T-helper 1 cell treated with Interleukin-12 subunit alpha and Interleukin-12 subunit beta and Interleukin-4 antibody, amounts not matched to agents 30 μg/mL and 1 μg/mL, for 36 hours (primary cell): ENCODE results near the gene RNF32.
"Not testable (repeated sequence)": the region's sequence is repeated elsewhere in the genome, so short reads cannot be mapped to it uniquely, and the experiment has no call there.

Experiments
- H3K27ac Mint-ChIP-seq: one replicate; pipeline ENCODE4 v1.8.0; 2021; ENCODE audit warnings: mild to moderate bottlenecking, mixed read lengths
- H3K27me3 Mint-ChIP-seq: one replicate; pipeline ENCODE4 v1.8.0; 2021; ENCODE audit warnings: low read depth, mixed read lengths
- H3K36me3 Mint-ChIP-seq: one replicate; pipeline ENCODE4 v1.8.0; 2021; ENCODE audit warnings: low read depth, mixed read lengths
- H3K4me1 Mint-ChIP-seq: one replicate; pipeline ENCODE4 v1.8.0; 2021; ENCODE audit warnings: low read depth, mixed read lengths
- H3K4me3 Mint-ChIP-seq: one replicate; pipeline ENCODE4 v1.8.0; 2021; ENCODE audit warnings: mild to moderate bottlenecking, moderate library complexity, mixed read lengths
- H3K9me3 Mint-ChIP-seq: one replicate; pipeline ENCODE4 v1.8.0; 2021; ENCODE audit warnings: mixed read lengths

The RNF32 gene

DNA sequence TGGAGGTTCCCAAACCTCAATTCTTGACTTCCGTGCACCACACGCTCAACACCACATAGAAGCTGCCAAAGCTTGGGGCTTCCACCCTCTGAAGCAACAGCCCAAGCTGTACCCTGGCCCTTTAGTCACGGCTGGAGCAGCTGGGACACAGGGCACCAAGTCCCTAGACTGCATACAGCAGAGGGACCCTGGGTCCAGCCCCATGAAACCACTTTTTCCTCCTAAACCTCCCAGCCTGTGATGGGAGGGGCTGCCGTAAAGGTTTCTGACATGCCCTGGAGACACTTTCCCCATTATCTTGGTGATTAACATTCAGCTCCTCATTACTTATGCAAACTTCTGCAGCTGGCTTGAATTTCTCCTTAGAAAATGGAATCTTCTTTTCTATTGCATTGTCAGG, 57.9 kb downstream of the RNF32 start:
- H3K36me3 Mint-ChIP-seq: peaks cover 38% of the 10 kb centered on the region
- H3K9me3 Mint-ChIP-seq: peaks cover 51% of the 10 kb centered on the region

DNA sequence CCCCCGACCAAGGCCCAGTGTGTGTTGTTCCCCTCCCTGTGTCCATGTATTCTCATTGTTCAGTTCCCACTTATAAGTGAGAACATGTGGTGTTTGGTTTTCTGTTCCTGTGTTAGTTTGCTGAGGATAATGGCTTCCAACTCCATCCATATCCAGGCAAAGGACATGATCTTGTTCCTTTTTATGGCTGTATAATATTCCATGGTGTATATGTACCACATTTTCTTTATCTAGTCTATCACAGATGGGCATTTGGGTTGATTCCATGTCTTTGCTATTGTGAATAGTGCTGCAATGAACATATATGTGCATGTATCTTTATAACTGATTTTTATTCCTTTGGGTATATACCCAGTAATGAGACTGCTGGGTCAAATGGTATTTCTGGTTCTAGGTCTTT, 61.2 kb downstream of the RNF32 start:
- H3K4me3 Mint-ChIP-seq, H3K27ac Mint-ChIP-seq, H3K4me1 Mint-ChIP-seq, H3K27me3 Mint-ChIP-seq: not testable (repeated sequence)
- Mint-ChIP-seq H3K36me3 (peaks cover 30% of the 10 kb centered on the region), H3K9me3 (peaks cover 39% of the 10 kb centered on the region)

More for the DNA sequence above, 57.9 kb downstream of the RNF32 start:
- not testable (repeated sequence) for H3K27ac Mint-ChIP-seq, H3K4me1 Mint-ChIP-seq, H3K27me3 Mint-ChIP-seq, H3K4me3 Mint-ChIP-seq

DNA sequence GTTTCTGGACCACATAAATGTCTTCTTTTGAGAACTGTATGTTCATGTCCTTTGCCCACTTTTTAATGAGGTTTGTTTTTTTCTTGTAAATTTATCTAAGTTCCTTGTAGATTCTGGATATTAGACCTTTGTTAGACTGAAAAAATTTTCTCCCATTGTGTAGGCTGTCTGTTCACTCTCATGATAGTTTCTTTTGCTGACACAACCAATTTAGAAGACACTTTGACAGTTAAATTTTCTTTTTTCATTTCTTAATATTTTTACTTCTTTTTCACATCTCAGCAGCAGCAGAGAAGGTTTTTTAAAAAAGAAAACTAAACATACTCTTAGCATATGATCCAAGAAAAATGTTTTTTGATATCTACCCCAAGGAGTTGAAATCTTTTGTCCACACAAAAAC, 61.8 kb downstream of the RNF32 start:
- no peak overlapping the region for H3K4me3 Mint-ChIP-seq
- H3K27me3 Mint-ChIP-seq: no peaks in the 10 kb centered on the region
- H3K36me3 Mint-ChIP-seq: peaks cover 27% of the 10 kb centered on the region
- H3K4me1 Mint-ChIP-seq: peaks cover 7% of the 10 kb centered on the region
- no peak overlapping the region for H3K27ac Mint-ChIP-seq
- H3K9me3 Mint-ChIP-seq: peaks cover 32% of the 10 kb centered on the region

DNA sequence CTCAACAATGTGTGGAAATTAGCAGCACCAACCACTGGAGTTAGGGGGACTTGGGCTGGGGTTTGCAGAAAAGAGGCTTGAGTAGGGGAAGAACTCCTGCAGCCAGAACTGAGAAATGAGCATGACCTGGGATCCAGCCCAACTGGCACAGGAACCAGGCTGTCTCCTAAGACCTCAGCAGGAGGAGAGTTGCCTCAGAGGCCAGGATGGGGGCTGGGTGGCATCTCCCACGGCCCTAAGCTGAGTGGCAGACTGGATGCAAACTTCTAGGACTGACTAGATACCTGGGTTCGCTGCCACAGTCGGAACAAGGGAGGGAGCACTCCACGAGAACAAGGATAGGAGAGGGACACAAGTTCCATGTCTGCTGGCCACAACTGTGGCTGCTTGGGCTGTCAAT, 62.6 kb downstream of the RNF32 start:
- Mint-ChIP-seq H3K36me3 (peaks cover 24% of the 10 kb centered on the region), H3K4me3 (no peak overlapping the region), H3K27ac (no peak overlapping the region), H3K4me1 (peaks cover 7% of the 10 kb centered on the region), H3K27me3 (no peaks in the 10 kb centered on the region), H3K9me3 (peaks cover 25% of the 10 kb centered on the region)

DNA sequence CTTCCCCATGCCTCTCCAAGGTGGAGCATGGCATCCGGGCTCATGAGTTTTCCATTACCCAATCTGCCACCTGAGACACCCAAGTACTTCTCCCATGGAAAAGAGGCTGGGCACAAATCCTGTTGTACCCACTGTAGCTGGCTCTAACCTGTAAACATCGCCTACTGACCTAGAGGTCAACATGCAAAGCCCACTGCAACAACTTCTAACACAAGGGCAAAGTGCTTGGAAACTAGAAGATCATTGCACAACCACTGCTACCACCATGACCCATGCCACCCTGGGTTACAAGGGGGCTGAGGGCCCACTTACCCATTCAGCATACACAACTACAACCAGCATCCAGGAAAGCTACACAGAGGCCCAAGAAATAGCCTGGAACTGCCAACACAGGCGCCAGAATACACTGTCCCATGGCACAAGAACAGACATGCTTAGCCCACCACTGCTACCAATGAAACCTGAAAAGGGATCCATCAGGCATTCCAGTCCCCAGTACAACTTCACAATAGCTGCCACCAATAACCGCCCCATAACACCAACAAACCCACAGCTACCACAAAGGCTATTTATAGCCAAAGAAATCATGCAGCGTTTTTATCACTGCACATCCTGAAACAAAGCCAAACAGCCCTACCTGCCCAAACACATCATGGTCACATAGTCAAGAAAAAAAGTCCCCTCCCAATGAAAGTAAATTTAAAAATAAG, 63.4 kb downstream of the RNF32 start:
- peak overlapping the region; percentile 5 for H3K27ac Mint-ChIP-seq
- H3K4me1 Mint-ChIP-seq: peaks cover 7% of the 10 kb centered on the region
- peaks cover 19% of the 10 kb centered on the region for H3K9me3 Mint-ChIP-seq
- no peak overlapping the region for H3K4me3 Mint-ChIP-seq
- no peaks in the 10 kb centered on the region for H3K27me3 Mint-ChIP-seq
- H3K36me3 Mint-ChIP-seq: peaks cover 24% of the 10 kb centered on the region

DNA sequence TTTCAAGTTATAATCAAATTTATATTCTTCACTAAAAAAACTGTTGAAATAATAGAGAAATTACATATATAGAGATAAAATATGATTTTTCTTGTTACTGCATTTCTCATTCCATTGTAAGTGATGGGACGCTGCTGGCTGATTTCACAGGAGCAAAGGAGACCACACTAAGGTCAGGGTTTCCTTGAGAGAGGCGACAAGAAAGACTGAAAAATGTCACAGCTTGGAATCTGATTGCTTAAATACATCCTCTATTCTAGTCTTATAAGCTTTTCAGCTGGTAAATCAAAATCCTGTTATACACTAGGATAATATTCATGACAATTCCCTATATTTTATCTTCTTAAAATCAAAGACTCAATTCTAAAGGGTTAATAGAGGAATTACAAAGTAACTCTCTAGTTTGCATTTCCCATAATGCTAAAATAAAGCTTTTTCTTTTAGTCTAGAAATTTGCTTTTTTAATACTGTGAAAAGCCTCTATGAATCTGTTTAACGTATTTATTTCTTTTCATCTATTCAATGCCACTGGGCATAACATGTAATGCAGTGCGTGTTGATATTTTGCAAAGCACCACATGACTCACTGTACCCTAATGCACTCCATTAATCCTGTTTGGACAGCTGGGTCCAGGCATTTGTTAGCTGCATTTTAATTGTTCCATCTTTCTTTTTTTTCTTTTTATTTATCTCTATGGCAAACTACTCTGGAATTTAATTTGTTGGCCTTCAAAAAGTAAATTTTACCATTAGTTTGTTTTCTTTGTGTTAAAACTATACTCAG, 81.7 kb downstream of the RNF32 start:
- Mint-ChIP-seq H3K9me3 (peaks cover 2% of the 10 kb centered on the region), H3K27me3 (no peaks in the 10 kb centered on the region), H3K27ac (no peak overlapping the region), H3K4me3 (no peak overlapping the region), H3K4me1 (peaks cover under 1% of the 10 kb centered on the region), H3K36me3 (peaks cover 10% of the 10 kb centered on the region)

DNA sequence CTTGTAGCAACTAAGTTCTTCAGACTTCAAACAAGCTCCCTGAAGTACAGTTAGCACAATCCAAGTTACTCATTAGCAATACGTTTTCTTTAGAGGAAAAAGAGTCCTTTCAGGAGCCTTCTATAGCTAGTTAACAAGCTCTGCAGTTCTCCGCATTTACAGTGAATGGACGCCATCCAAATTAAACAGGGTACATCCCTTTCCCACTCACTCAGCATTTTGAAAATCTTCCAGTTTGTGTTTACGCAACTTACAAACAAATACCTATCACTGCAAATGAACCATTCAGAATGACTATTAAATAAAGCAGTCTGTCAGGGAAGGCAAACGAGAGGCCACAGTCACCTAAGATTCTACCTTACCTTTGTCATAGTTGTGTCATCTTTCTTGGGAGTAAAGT, 84.5 kb downstream of the RNF32 start:
- Mint-ChIP-seq H3K4me1 (peaks cover 2% of the 10 kb centered on the region), H3K36me3 (peaks cover 6% of the 10 kb centered on the region), H3K27ac (no peak overlapping the region), H3K9me3 (no peaks in the 10 kb centered on the region), H3K27me3 (no peaks in the 10 kb centered on the region), H3K4me3 (no peak overlapping the region)

DNA sequence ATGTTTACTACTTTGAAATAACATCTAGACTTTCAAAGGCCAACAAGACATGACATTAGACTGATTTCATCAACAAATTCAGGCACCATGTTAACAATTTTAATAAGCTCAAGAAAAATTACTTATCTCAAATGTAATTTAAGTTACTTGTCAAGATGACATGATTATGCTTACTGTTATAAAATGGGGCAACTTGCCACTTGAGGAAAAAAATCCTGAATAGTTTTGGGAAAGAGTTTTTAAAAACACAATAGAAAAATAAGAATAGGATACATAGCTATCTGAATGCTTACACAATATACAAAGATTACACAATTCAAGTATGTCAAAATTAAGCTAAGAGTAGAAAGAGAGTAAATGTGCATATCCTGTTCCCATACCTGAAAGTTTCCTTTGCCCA, 85.4 kb downstream of the RNF32 start:
- peaks cover 4% of the 10 kb centered on the region for H3K36me3 Mint-ChIP-seq
- no peak overlapping the region for H3K27ac Mint-ChIP-seq
- H3K4me3 Mint-ChIP-seq: no peak overlapping the region
- H3K27me3 Mint-ChIP-seq: no peaks in the 10 kb centered on the region
- H3K4me1 Mint-ChIP-seq: peaks cover 2% of the 10 kb centered on the region
- H3K9me3 Mint-ChIP-seq: no peaks in the 10 kb centered on the region
